IMR-90 (cell line): ENCODE results near the gene ELFN1.

ENCODE experiments used
- BHLHE40 ChIP-seq: fragments of 150-350 bp; IDR thresholded peaks from 2 replicates; pipeline ENCODE4 v1.6.1; 2016; ENCODE audit warnings: mild to moderate bottlenecking, low read depth, low read length
- CEBPB ChIP-seq: IDR thresholded peaks from 2 replicates; pipeline ENCODE4 v1.6.1; 2012; ENCODE audit warnings: low read depth, low read length, improper control_type of control experiment
- CHD1 ChIP-seq: IDR thresholded peaks from 2 replicates; pipeline ENCODE4 v1.6.1; 2012; ENCODE audit warnings: low read depth, low read length, improper control_type of control experiment
- ELK1 ChIP-seq: fragments of 150-350 bp; IDR thresholded peaks from 2 replicates; pipeline ENCODE4 v1.6.1; 2016; ENCODE audit warnings: low read depth, mild to moderate bottlenecking, low read length, moderate library complexity, borderline replicate concordance
- FOS ChIP-seq: fragments of 150-350 bp; IDR thresholded peaks from 2 replicates; pipeline ENCODE4 v1.6.1; 2016; ENCODE audit warnings: low read depth, low read length
- MAFK ChIP-seq: IDR thresholded peaks from 2 replicates; pipeline ENCODE4 v1.6.1; 2012; ENCODE audit warnings: low read depth, low read length, improper control_type of control experiment
- MAZ ChIP-seq: IDR thresholded peaks from 2 replicates; pipeline ENCODE4 v1.6.1; 2012; ENCODE audit warnings: low read depth, mild to moderate bottlenecking, low read length, improper control_type of control experiment, moderate library complexity, borderline replicate concordance
- MXI1 ChIP-seq: IDR thresholded peaks from 2 replicates; pipeline ENCODE4 v1.6.1; 2012; ENCODE audit warnings: low read depth, mild to moderate bottlenecking, low read length, moderate library complexity, borderline replicate concordance
- POLR2A ChIP-seq: IDR thresholded peaks from 2 replicates; pipeline ENCODE4 v1.6.1; 2012; ENCODE audit warnings: mild to moderate bottlenecking, low read depth, low read length
- RAD21 ChIP-seq: IDR thresholded peaks from 2 replicates; pipeline ENCODE4 v1.6.1; 2012; ENCODE audit warnings: low read length, improper control_type of control experiment
- RFX5 ChIP-seq: IDR thresholded peaks from 2 replicates; pipeline ENCODE4 v1.8.0; 2012; ENCODE audit warnings: low read depth, mild to moderate bottlenecking, low read length, moderate library complexity
- TF ChIP-seq, protein P1 (sequence below): conservative IDR thresholded peaks from 2 replicates; pipeline ENCODE4 v1.5.1; 2012; ENCODE audit warnings: mild to moderate bottlenecking, low read depth, low read length, improper control_type of control experiment
- TF ChIP-seq, protein P2 (sequence below): fragments of 150-350 bp; IDR thresholded peaks from 2 replicates; pipeline ENCODE4 v1.6.1; 2017; ENCODE audit warnings: mild to moderate bottlenecking, antibody characterized with exemption, low read length, low read depth

DNA sequence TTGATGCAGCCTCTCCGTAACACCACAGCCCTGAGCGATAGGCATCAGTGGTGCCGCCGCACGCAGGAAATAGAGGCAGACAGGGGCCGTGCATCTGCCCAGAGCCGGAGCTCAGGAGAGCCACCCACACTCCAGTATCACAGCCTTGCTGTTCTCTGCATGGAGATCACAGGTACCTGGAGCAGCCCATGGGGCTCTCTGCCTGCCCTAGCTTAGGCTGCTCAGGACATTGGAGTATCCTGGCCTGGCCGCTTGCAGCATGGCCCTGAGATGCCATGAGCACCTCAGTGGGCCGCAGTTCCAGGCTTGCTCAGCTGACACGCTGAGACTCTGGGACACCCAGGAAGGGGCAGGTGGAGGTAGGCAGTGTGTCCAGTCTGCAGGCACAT lies 47.0 kb downstream of the ELFN1 start:
- TF ChIP-seq, protein P1, sequence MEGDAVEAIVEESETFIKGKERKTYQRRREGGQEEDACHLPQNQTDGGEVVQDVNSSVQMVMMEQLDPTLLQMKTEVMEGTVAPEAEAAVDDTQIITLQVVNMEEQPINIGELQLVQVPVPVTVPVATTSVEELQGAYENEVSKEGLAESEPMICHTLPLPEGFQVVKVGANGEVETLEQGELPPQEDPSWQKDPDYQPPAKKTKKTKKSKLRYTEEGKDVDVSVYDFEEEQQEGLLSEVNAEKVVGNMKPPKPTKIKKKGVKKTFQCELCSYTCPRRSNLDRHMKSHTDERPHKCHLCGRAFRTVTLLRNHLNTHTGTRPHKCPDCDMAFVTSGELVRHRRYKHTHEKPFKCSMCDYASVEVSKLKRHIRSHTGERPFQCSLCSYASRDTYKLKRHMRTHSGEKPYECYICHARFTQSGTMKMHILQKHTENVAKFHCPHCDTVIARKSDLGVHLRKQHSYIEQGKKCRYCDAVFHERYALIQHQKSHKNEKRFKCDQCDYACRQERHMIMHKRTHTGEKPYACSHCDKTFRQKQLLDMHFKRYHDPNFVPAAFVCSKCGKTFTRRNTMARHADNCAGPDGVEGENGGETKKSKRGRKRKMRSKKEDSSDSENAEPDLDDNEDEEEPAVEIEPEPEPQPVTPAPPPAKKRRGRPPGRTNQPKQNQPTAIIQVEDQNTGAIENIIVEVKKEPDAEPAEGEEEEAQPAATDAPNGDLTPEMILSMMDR: no peak
- no peak for TF ChIP-seq POLR2A
- TF ChIP-seq, protein P2, sequence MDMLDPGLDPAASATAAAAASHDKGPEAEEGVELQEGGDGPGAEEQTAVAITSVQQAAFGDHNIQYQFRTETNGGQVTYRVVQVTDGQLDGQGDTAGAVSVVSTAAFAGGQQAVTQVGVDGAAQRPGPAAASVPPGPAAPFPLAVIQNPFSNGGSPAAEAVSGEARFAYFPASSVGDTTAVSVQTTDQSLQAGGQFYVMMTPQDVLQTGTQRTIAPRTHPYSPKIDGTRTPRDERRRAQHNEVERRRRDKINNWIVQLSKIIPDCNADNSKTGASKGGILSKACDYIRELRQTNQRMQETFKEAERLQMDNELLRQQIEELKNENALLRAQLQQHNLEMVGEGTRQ: no peak
- TF ChIP-seq RAD21: no peak
- no peak for TF ChIP-seq MXI1
- no peak for TF ChIP-seq ELK1
- no peak for TF ChIP-seq BHLHE40
- TF ChIP-seq MAFK: no peak
- no peak for TF ChIP-seq RFX5
- no peak for TF ChIP-seq CHD1
- no peak for TF ChIP-seq FOS
- TF ChIP-seq MAZ: no peak
- no peak for TF ChIP-seq CEBPB
